HAP-1 (cell line): ENCODE measurements around the gene COPS9.

Source experiments
- DNase-seq, 2 experiments: peaks; one replicate each; pipeline ENCODE4 v3.0.0-alpha.2; 2016 to 2020; ENCODE audit warnings: low spot score in 2 of 2
- H3K27me3 ChIP-seq: fragments of 250-450 bp; sonication (Bioruptor Pico); 2 replicates; pipeline ENCODE4 v1.5.1; 2020; ENCODE audit warnings: low read depth, mild to moderate bottlenecking, moderate library complexity
- H3K36me3 ChIP-seq: fragments of 250-450 bp; sonication (Bioruptor Pico); replicated peaks from 2 replicates; pipeline ENCODE4 v1.5.1; 2020; ENCODE audit warnings: mild to moderate bottlenecking
- H3K4me1 ChIP-seq: fragments of 250-450 bp; sonication (Bioruptor Pico); 2 replicates; pipeline ENCODE4 v1.5.1; 2020; ENCODE audit warnings: mild to moderate bottlenecking
- H3K4me3 ChIP-seq: fragments of 250-450 bp; sonication (Bioruptor Pico); 2 replicates; pipeline ENCODE4 v1.5.1; 2020; ENCODE audit warnings: mild to moderate bottlenecking, moderate library complexity
- H3K9me3 ChIP-seq: fragments of 250-450 bp; sonication (Bioruptor Pico); 2 replicates; pipeline ENCODE4 v1.5.1; 2020; ENCODE audit warnings: mild to moderate bottlenecking, moderate library complexity
- in situ Hi-C: fragments of 300-500 bp; cut with MboI; formaldehyde crosslinking; loops from 3 replicates; pipeline ENCODE4 v1.14.3; 2020; ENCODE audit warnings: low sequenced_read_pairs, inconsistent platforms, mixed read lengths

The COPS9 gene

GRCh38 chr2:240147911-240148587 lies 11.9 kb upstream of the COPS9 start:
- no peaks in the 10 kb centered on the region for H3K27me3 ChIP-seq

GRCh38 chr2:240147382-240147781 lies 11.3 kb upstream of the COPS9 start:
- Histone ChIP-seq H3K27me3 (no peaks in the 10 kb centered on the region), H3K4me1 (no peaks in the 10 kb centered on the region), H3K4me3 (no peak overlapping the region), H3K36me3 (no peaks in the 10 kb centered on the region), H3K9me3 (no peaks in the 10 kb centered on the region)
- in situ Hi-C loops = no loop called here
- DNase-seq = no peak

More at GRCh38 chr2:240147911-240148587, 11.9 kb upstream of the COPS9 start:
- H3K4me1 ChIP-seq = no peaks in the 10 kb centered on the region
- H3K9me3 ChIP-seq = no peaks in the 10 kb centered on the region
- no peak for DNase-seq
- no peaks in the 10 kb centered on the region for H3K36me3 ChIP-seq
- no peak overlapping the region for H3K4me3 ChIP-seq
- in situ Hi-C loops = no loop called here

GRCh38 chr2:240146627-240147278 lies 10.6 kb upstream of the COPS9 start:
- in situ Hi-C loops = no loop called here
- Histone ChIP-seq H3K36me3 (no peaks in the 10 kb centered on the region), H3K27me3 (no peaks in the 10 kb centered on the region), H3K4me3 (no peak overlapping the region), H3K4me1 (no peaks in the 10 kb centered on the region), H3K9me3 (no peaks in the 10 kb centered on the region)
- no peak for DNase-seq

- Histone ChIP-seq H3K27me3 (no peaks in the 10 kb centered on the region), H3K4me1 (no peaks in the 10 kb centered on the region), H3K36me3 (no peaks in the 10 kb centered on the region), H3K4me3 (no peak overlapping the region), H3K9me3 (no peaks in the 10 kb centered on the region)
- in situ Hi-C loops = no loop called here
- DNase-seq = no peak
These were observed 10.0 kb upstream of the COPS9 start for GRCh38 chr2:240146141-240146561.

- H3K4me1 ChIP-seq = no peaks in the 10 kb centered on the region
- no peaks in the 10 kb centered on the region for H3K9me3 ChIP-seq
- H3K4me3 ChIP-seq = no peak overlapping the region
- no peak for DNase-seq
- in situ Hi-C loops = no loop called here
- no peaks in the 10 kb centered on the region for H3K27me3 ChIP-seq
- no peaks in the 10 kb centered on the region for H3K36me3 ChIP-seq
These were observed 9.4 kb upstream of the COPS9 start for GRCh38 chr2:240145461-240145860.

- Histone ChIP-seq H3K4me3 (no peak overlapping the region), H3K9me3 (no peaks in the 10 kb centered on the region), H3K4me1 (no peaks in the 10 kb centered on the region), H3K27me3 (no peaks in the 10 kb centered on the region), H3K36me3 (no peaks in the 10 kb centered on the region)
- no peak for DNase-seq
- in situ Hi-C loops = loop anchor here (5.0 kb wide), 1 partner anchor 87 kb away; no protein-coding TSS in a partner anchor
These were observed 8.7 kb upstream of the COPS9 start for GRCh38 chr2:240144649-240145261.

- Histone ChIP-seq H3K9me3 (no peaks in the 10 kb centered on the region), H3K4me1 (no peaks in the 10 kb centered on the region), H3K27me3 (no peaks in the 10 kb centered on the region), H3K4me3 (no peak overlapping the region), H3K36me3 (no peaks in the 10 kb centered on the region)
- in situ Hi-C loops = loop anchor here (5.0 kb wide), 1 partner anchor 87 kb away; no protein-coding TSS in a partner anchor
- DNase-seq = peak; percentile 43 to 88
These were observed 7.9 kb upstream of the COPS9 start for GRCh38 chr2:240143801-240144648.

GRCh38 chr2:240143276-240143675 lies 7.2 kb upstream of the COPS9 start:
- Histone ChIP-seq H3K9me3 (no peaks in the 10 kb centered on the region), H3K4me1 (no peaks in the 10 kb centered on the region), H3K27me3 (no peaks in the 10 kb centered on the region), H3K36me3 (no peaks in the 10 kb centered on the region), H3K4me3 (no peak overlapping the region)
- no peak for DNase-seq
- in situ Hi-C loops = loop anchor here (5.0 kb wide), 1 partner anchor 86 kb away; no protein-coding TSS in a partner anchor

GRCh38 chr2:240142859-240143258 lies 6.8 kb upstream of the COPS9 start:
- H3K36me3 ChIP-seq = no peaks in the 10 kb centered on the region
- H3K4me1 ChIP-seq = no peaks in the 10 kb centered on the region
- H3K27me3 ChIP-seq = no peaks in the 10 kb centered on the region
- DNase-seq = no peak
- no peaks in the 10 kb centered on the region for H3K9me3 ChIP-seq
- in situ Hi-C loops = loop anchor here (5.0 kb wide), 1 partner anchor 86 kb away; no protein-coding TSS in a partner anchor
- H3K4me3 ChIP-seq = no peak overlapping the region

GRCh38 chr2:240142256-240142775 lies 6.2 kb upstream of the COPS9 start:
- H3K4me1 ChIP-seq = no peaks in the 10 kb centered on the region
- H3K36me3 ChIP-seq = no peaks in the 10 kb centered on the region
- no peak overlapping the region for H3K4me3 ChIP-seq
- no peak for DNase-seq
- H3K9me3 ChIP-seq = no peaks in the 10 kb centered on the region
- in situ Hi-C loops = loop anchor here (5.0 kb wide), 1 partner anchor 85 kb away; no protein-coding TSS in a partner anchor
- no peaks in the 10 kb centered on the region for H3K27me3 ChIP-seq

GRCh38 chr2:240141736-240142135 lies 5.6 kb upstream of the COPS9 start:
- Histone ChIP-seq H3K4me3 (no peak overlapping the region), H3K9me3 (no peaks in the 10 kb centered on the region), H3K36me3 (no peaks in the 10 kb centered on the region), H3K27me3 (no peaks in the 10 kb centered on the region), H3K4me1 (peaks cover under 1% of the 10 kb centered on the region; the same call in 1 of the 2 replicates)
- no peak for DNase-seq
- in situ Hi-C loops = loop anchor here (5.0 kb wide), 1 partner anchor 84 kb away; no protein-coding TSS in a partner anchor

GRCh38 chr2:240140920-240141319 lies 4.8 kb upstream of the COPS9 start:
- in situ Hi-C loops = loop anchor here (5.0 kb wide), 1 partner anchor 84 kb away; no protein-coding TSS in a partner anchor
- Histone ChIP-seq H3K9me3 (no peaks in the 10 kb centered on the region), H3K27me3 (no peaks in the 10 kb centered on the region), H3K4me1 (peaks cover 4% of the 10 kb centered on the region; the same call in 1 of the 2 replicates), H3K4me3 (no peak overlapping the region), H3K36me3 (no peaks in the 10 kb centered on the region)
- no peak for DNase-seq

GRCh38 chr2:240140511-240140910 lies 4.4 kb upstream of the COPS9 start, which contains the start of gene OTOS:
OTOS (minus strand) TSS chr2:240140658; CDS start chr2:240140326, 332 bp downstream.
- Histone ChIP-seq H3K27me3 (no peaks in the 10 kb centered on the region), H3K36me3 (no peaks in the 10 kb centered on the region), H3K4me1 (peaks cover 4% of the 10 kb centered on the region; the same call in 1 of the 2 replicates), H3K9me3 (no peaks in the 10 kb centered on the region), H3K4me3 (no peak within 1 kb of the TSS)
- in situ Hi-C loops = loop anchor here (5.0 kb wide), 1 partner anchor 83 kb away; no protein-coding TSS in a partner anchor
- DNase-seq = no peak
